Measurements from ENCODE around the gene ZMYM3. TPM values are rescaled to one million over a fixed set of nuclear protein-coding genes. Genes with fewer than 3 reads are reported as not detected.
A peak's percentile ranks its signal among the peaks of the same experiment; 100 is the strongest.
"Not testable (repeated sequence)": the region's sequence is repeated elsewhere in the genome, so short reads cannot be mapped to it uniquely, and the experiment has no call there.

Gene ZMYM3
- total RNA-seq, 1 donor from 2014 or later, result 39.2 TPM

- peaks cover 28% of the 10 kb centered on the region for H3K4me1 Mint-ChIP-seq (ENCODE audit: unreplicated experiment)
- peak; percentile 95 for DNase-seq (ENCODE audit: extremely low spot score, unreplicated experiment)
- TF ChIP-seq CTCF (IDR thresholded peaks at IDR 0.05), result peak; percentile 9
Measured at GRCh38 chrX:71283403-71284143, 29.6 kb upstream of the ZMYM3 start, which contains the start of gene NONO. NONO (plus strand) TSS chrX:71283635; CDS start chrX:71290638, 7,003 bp downstream.

GRCh38 chrX:71282514-71283402, 28.8 kb upstream of the ZMYM3 start:
- Mint-ChIP-seq H3K36me3 (ENCODE audit: unreplicated experiment) (peaks cover 2% of the 10 kb centered on the region), H3K4me1 (ENCODE audit: unreplicated experiment) (peaks cover 26% of the 10 kb centered on the region), H3K27me3 (ENCODE audit: unreplicated experiment) (no peaks in the 10 kb centered on the region), H3K4me3 (ENCODE audit: unreplicated experiment) (peak overlapping the region; percentile 90), H3K27ac (ENCODE audit: unreplicated experiment) (peak overlapping the region; percentile 100), H3K9me3 (ENCODE audit: unreplicated experiment) (peaks cover 6% of the 10 kb centered on the region)
- TF ChIP-seq CTCF (IDR thresholded peaks at IDR 0.05), result no peak
- no peak for DNase-seq (ENCODE audit: extremely low spot score, unreplicated experiment)

More at GRCh38 chrX:71283403-71284143, 29.6 kb upstream of the ZMYM3 start, which contains the start of gene NONO:
- peak within 1 kb of the TSS; percentile 90 for H3K4me3 Mint-ChIP-seq (ENCODE audit: unreplicated experiment)
- peaks cover 6% of the 10 kb centered on the region for H3K9me3 Mint-ChIP-seq (ENCODE audit: unreplicated experiment)
- H3K27ac Mint-ChIP-seq (ENCODE audit: unreplicated experiment), result peak within 1 kb of the TSS; percentile 100
- H3K27me3 Mint-ChIP-seq (ENCODE audit: unreplicated experiment), result no peaks in the 10 kb centered on the region
- peaks cover 3% of the 10 kb centered on the region for H3K36me3 Mint-ChIP-seq (ENCODE audit: unreplicated experiment)

GRCh38 chrX:71281300-71281699, 27.4 kb upstream of the ZMYM3 start:
- H3K27ac Mint-ChIP-seq (ENCODE audit: unreplicated experiment); H3K4me3 Mint-ChIP-seq (ENCODE audit: unreplicated experiment); DNase-seq (ENCODE audit: extremely low spot score, unreplicated experiment); H3K27me3 Mint-ChIP-seq (ENCODE audit: unreplicated experiment); H3K36me3 Mint-ChIP-seq (ENCODE audit: unreplicated experiment); H3K9me3 Mint-ChIP-seq (ENCODE audit: unreplicated experiment): not testable (repeated sequence)
- H3K4me1 Mint-ChIP-seq (ENCODE audit: unreplicated experiment), result peaks cover 19% of the 10 kb centered on the region

GRCh38 chrX:71272313-71272712, 18.4 kb upstream of the ZMYM3 start:
- H3K4me1 Mint-ChIP-seq (ENCODE audit: unreplicated experiment); H3K36me3 Mint-ChIP-seq (ENCODE audit: unreplicated experiment); H3K9me3 Mint-ChIP-seq (ENCODE audit: unreplicated experiment); H3K27ac Mint-ChIP-seq (ENCODE audit: unreplicated experiment); H3K4me3 Mint-ChIP-seq (ENCODE audit: unreplicated experiment); H3K27me3 Mint-ChIP-seq (ENCODE audit: unreplicated experiment); DNase-seq (ENCODE audit: extremely low spot score, unreplicated experiment): not testable (repeated sequence)

- no peak overlapping the region for H3K4me3 Mint-ChIP-seq (ENCODE audit: unreplicated experiment)
Measured at GRCh38 chrX:71269801-71270395, 16.0 kb upstream of the ZMYM3 start.

GRCh38 chrX:71268624-71269023, 14.7 kb upstream of the ZMYM3 start:
- not testable (repeated sequence) for H3K9me3 Mint-ChIP-seq (ENCODE audit: unreplicated experiment); H3K27ac Mint-ChIP-seq (ENCODE audit: unreplicated experiment); H3K4me1 Mint-ChIP-seq (ENCODE audit: unreplicated experiment); H3K27me3 Mint-ChIP-seq (ENCODE audit: unreplicated experiment); H3K4me3 Mint-ChIP-seq (ENCODE audit: unreplicated experiment); H3K36me3 Mint-ChIP-seq (ENCODE audit: unreplicated experiment); DNase-seq (ENCODE audit: extremely low spot score, unreplicated experiment)

More at GRCh38 chrX:71269801-71270395, 16.0 kb upstream of the ZMYM3 start:
- DNase-seq (ENCODE audit: extremely low spot score, unreplicated experiment), result no peak
- H3K27me3 Mint-ChIP-seq (ENCODE audit: unreplicated experiment), result no peaks in the 10 kb centered on the region
- TF ChIP-seq CTCF (IDR thresholded peaks at IDR 0.05), result no peak
- H3K27ac Mint-ChIP-seq (ENCODE audit: unreplicated experiment), result no peak overlapping the region
- H3K4me1 Mint-ChIP-seq (ENCODE audit: unreplicated experiment), result no peaks in the 10 kb centered on the region
- H3K9me3 Mint-ChIP-seq (ENCODE audit: unreplicated experiment), result peaks cover 6% of the 10 kb centered on the region
- H3K36me3 Mint-ChIP-seq (ENCODE audit: unreplicated experiment), result no peaks in the 10 kb centered on the region

All from osteocyte (in vitro differentiated cells).